ENCODE results near the gene CUZD1. TPM values are rescaled to one million over a fixed set of nuclear protein-coding genes. Genes with fewer than 3 reads are reported as not detected.
"Not testable (repeated sequence)": the region's sequence is repeated elsewhere in the genome, so short reads cannot be mapped to it uniquely, and the experiment has no call there.

CUZD1 gene
- total RNA-seq, 1 donor = 0.72 TPM

- TF ChIP-seq, protein P1, sequence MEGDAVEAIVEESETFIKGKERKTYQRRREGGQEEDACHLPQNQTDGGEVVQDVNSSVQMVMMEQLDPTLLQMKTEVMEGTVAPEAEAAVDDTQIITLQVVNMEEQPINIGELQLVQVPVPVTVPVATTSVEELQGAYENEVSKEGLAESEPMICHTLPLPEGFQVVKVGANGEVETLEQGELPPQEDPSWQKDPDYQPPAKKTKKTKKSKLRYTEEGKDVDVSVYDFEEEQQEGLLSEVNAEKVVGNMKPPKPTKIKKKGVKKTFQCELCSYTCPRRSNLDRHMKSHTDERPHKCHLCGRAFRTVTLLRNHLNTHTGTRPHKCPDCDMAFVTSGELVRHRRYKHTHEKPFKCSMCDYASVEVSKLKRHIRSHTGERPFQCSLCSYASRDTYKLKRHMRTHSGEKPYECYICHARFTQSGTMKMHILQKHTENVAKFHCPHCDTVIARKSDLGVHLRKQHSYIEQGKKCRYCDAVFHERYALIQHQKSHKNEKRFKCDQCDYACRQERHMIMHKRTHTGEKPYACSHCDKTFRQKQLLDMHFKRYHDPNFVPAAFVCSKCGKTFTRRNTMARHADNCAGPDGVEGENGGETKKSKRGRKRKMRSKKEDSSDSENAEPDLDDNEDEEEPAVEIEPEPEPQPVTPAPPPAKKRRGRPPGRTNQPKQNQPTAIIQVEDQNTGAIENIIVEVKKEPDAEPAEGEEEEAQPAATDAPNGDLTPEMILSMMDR (IDR thresholded peaks at IDR 0.05; ENCODE audit: insufficient read depth, low read length) = no peak
- peak; percentile 26 for DNase-seq (ENCODE audit: low read depth)
- H3K4me3 ChIP-seq (ENCODE audit: low read depth, low read length) = peak overlapping the region; percentile 82
Measured at GRCh38 chr10:122878799-122879338, 33.2 kb upstream of the CUZD1 start.

DNA sequence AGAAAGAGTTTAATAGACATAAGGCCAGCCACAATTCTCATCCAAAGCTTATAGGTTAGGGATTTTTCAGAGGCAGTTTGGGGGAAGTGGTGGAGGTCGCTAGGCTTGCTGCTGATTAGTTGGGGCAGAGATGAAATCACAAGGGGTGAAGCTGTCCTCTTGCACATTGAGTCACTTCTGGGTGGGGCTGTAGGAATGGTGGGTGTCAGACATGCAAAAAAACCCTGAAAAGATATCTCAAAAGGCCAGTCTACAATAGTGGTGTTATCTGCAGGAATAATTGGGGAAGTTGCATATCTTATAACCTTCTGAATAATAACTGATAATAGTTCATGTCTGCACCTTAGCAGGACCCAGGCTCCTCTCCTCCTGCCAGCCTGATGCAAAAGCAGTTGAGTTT, 31.6 kb upstream of the CUZD1 start:
- TF ChIP-seq, protein P1 (IDR thresholded peaks at IDR 0.05; ENCODE audit: insufficient read depth, low read length) = no peak
- DNase-seq (ENCODE audit: low read depth) = no peak
- H3K4me3 ChIP-seq (ENCODE audit: low read depth, low read length) = no peak overlapping the region

- no peak overlapping the region for H3K4me3 ChIP-seq (ENCODE audit: low read depth, low read length)
- DNase-seq (ENCODE audit: low read depth) = no peak
- TF ChIP-seq, protein P1 (IDR thresholded peaks at IDR 0.05; ENCODE audit: insufficient read depth, low read length) = no peak
Measured at GRCh38 chr10:122876467-122876855, 30.8 kb upstream of the CUZD1 start.

DNA sequence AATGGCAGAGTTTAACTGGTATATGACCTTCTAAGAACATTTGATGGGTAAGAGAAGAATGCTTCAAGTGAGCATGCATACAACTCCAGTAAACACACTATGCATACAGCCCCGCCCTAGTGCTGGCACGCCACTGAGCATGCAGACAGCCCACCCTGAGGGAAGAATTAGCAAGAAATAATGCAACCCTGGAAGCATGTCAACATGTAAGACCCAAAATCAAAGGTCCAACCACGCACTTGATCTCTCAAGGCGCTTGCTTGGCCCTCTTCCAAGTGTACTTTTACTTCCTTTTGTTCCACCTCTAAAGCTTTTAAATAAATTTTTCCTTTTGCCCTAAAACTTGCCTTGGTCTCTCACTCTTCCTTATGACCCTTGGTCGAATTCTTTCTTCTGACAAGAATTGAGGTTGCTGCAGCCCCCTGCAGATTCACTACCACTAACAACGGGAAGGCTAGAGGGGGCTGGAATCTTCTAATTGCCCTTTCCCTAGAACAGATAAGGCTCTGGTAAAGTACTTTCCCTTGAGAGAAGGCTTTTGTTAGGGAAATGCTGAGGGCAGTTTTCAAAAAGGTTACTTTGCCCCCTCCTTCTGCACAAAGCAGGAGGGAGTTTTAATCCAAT, 30.3 kb upstream of the CUZD1 start:
- TF ChIP-seq, protein P1 (IDR thresholded peaks at IDR 0.05; ENCODE audit: insufficient read depth, low read length) = no peak
- no peak for DNase-seq (ENCODE audit: low read depth)
- no peak overlapping the region for H3K4me3 ChIP-seq (ENCODE audit: low read depth, low read length)

DNA sequence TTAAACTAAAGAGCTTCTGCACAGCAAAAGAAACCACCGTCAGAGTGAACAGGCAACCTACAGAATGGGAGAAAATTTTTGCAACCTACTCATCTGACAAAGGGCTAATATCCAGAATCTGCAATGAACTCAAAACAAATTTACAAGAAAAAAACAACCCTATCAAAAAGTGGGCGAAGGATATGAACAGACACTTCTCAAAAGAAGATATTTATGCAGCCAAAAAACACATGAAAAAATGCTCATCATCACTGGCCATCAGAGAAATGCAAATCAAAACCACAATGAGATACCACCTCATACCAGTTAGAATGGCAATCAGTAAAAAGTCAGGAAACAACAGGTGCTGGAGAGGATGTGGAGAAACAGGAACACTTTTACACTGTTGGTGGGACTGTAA, 26.3 kb upstream of the CUZD1 start:
- not testable (repeated sequence) for H3K4me3 ChIP-seq (ENCODE audit: low read depth, low read length)

GRCh38 chr10:122868768-122869167, 23.1 kb upstream of the CUZD1 start:
- DNase-seq (ENCODE audit: low read depth) = not testable (repeated sequence)

More for the DNA sequence above, 26.3 kb upstream of the CUZD1 start:
- DNase-seq (ENCODE audit: low read depth) = not testable (repeated sequence)

DNA sequence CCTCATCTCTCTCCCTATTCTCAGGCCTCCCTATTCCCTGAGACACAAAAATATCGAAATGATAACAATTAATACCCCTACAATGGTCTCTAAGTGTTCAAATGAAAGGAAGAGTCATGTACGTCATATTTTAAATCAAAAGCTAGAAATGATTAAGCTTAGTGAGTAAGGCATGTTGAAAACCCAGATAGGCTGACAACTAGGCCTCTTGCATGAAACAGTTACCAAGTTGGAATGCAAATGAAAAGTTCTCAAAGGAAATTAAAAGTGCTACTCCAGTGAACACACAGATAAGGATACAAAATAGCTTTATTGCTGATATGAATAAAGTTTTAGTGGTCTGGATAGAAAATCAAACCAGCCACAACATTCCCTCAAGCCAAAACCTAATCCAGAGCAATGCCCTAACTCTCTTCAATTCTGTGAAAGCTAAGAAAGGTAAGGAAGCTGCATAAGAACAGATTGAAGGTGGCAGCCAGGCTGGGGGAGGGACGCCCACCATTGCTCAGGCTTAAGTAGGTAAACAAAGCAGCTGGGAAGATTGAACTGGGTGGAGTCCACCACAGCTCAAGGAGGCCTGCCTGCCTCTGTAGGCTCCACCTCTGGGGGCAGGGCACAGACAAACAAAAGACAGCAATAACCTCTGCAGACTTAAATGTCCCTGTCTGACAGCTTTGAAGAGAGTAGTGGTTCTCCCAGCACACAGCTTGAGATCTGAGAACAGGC, 21.3 kb upstream of the CUZD1 start:
- DNase-seq (ENCODE audit: low read depth) = peak; percentile 62

More at GRCh38 chr10:122868768-122869167, 23.1 kb upstream of the CUZD1 start:
- H3K4me3 ChIP-seq (ENCODE audit: low read depth, low read length) = not testable (repeated sequence)

GRCh38 chr10:122864901-122865300, 19.2 kb upstream of the CUZD1 start:
- peak; percentile 58 for DNase-seq (ENCODE audit: low read depth)
- no peak overlapping the region for H3K4me3 ChIP-seq (ENCODE audit: low read depth, low read length)
- TF ChIP-seq, protein P1 (IDR thresholded peaks at IDR 0.05; ENCODE audit: insufficient read depth, low read length) = no peak

More for the DNA sequence above, 21.3 kb upstream of the CUZD1 start:
- H3K4me3 ChIP-seq (ENCODE audit: low read depth, low read length) = not testable (repeated sequence)

All from fibroblast of the aortic adventitia (primary cell).